ENCODE data around the gene CYB5D1.
A peak's percentile ranks its signal among the peaks of the same experiment; 100 is the strongest.

The CYB5D1 gene

GRCh38 chr17:7846063-7846735, 11.6 kb upstream of the CYB5D1 start:
- DNase-seq: no peak

DNA sequence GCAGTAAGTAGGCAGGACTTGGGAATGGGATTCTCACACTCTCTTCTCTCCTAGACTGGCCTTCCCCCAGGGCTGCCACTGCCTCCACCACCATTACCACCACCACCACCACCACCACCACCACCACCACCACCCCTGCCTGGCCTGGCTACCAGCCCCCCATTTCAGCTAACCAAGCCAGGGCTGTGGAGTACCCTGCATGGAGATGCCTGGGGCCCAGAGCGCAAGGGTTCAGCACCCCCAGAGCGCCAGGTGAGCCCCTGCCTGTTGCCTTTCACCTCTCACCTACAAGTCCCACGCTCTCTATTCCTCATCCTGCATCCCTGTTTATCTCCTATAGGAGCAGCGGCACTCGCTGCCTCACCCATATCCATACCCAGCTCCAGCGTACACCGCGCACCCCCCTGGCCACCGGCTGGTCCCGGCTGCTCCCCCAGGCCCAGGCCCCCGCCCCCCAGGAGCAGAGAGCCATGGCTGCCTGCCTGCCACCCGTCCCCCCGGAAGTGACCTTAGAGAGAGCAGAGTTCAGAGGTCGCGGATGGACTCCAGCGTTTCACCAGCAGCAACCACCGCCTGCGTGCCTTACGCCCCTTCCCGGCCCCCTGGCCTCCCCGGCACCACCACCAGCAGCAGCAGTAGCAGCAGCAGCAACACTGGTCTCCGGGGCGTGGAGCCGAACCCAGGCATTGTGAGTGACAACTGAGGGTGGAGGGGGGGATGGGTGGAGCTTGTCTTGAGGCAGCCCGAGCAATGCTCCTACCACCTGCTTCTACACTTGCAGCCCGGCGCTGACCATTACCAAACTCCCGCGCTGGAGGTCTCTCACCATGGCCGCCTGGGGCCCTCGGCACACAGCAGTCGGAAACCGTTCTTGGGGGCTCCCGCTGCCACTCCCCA, 10.8 kb upstream of the CYB5D1 start:
- no peak for DNase-seq

- DNase-seq: no peak
Measured at GRCh38 chr17:7848131-7848579, 9.6 kb upstream of the CYB5D1 start.

DNA sequence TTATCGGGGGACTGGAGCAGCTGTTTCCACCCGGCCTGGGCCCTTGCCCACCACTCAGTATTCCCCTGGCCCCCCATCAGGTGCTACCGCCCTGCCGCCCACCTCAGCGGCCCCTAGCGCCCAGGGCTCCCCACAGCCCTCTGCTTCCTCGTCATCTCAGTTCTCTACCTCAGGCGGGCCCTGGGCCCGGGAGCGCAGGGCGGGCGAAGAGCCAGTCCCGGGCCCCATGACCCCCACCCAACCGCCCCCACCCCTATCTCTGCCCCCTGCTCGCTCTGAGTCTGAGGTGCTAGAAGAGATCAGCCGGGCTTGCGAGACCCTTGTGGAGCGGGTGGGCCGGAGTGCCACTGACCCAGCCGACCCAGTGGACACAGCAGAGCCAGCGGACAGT, 9.1 kb upstream of the CYB5D1 start:
- DNase-seq: no peak

- no peak for DNase-seq
Measured at GRCh38 chr17:7849130-7849750, 8.6 kb upstream of the CYB5D1 start.

DNA sequence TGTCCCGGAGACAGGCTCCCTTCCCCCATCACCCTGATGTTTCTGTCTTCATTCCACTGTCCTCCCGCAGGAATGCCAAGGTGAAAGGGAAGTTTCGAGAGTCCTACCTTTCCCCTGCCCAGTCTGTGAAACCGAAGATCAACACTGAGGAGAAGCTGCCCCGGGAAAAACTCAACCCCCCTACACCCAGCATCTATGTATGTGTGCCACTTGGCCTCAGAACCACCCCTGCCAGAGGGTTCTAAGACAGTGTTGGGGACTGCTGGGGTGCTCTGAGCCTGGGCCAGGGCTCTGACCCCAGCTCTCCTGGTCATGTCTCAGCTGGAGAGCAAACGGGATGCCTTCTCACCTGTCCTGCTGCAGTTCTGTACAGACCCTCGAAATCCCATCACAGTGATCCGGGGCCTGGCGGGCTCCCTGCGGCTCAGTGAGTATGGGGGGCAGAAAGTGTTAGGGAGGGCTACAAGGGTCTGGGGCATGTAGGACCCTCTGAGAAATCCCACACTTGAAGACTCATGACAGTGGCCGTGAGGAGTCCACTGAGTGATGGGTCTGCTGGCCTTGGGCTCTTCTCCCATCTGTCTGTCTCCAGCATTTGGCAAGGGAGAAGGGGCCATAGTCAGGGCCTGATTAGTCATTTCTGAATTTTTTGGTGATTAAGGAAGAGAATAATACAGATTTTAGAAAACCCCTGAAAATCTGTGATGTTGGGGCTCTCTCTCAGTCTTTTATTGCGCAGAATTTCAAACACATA, 7.9 kb upstream of the CYB5D1 start:
- no peak for DNase-seq

DNA sequence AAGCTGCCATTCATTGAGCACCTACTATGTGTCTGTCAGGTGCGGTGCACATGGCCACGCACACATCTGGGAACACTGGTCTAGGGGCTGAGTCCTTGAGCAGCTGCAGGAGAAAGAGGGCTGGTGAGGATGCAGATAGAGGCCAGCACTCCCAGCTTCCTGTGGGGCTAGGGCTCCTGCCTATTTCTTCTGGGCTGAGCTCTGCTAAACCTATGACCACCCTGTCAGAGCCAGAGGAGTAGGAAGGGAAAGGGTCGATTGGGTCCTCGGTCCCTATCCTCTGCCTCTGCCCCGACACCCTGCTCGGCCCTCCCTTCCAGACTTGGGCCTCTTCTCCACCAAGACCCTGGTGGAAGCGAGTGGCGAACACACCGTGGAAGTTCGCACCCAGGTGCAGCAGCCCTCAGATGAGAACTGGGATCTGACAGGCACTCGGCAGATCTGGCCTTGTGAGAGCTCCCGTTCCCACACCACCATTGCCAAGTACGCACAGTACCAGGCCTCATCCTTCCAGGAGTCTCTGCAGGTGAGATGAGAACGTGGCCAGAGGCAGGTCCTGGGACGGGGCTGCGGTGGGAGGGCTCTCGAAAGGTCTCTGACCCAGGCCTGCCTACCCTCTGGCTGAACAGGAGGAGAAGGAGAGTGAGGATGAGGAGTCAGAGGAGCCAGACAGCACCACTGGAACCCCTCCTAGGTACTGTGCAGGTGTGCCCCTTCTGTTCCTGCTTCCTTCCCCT, 6.9 kb upstream of the CYB5D1 start:
- no peak for DNase-seq

DNA sequence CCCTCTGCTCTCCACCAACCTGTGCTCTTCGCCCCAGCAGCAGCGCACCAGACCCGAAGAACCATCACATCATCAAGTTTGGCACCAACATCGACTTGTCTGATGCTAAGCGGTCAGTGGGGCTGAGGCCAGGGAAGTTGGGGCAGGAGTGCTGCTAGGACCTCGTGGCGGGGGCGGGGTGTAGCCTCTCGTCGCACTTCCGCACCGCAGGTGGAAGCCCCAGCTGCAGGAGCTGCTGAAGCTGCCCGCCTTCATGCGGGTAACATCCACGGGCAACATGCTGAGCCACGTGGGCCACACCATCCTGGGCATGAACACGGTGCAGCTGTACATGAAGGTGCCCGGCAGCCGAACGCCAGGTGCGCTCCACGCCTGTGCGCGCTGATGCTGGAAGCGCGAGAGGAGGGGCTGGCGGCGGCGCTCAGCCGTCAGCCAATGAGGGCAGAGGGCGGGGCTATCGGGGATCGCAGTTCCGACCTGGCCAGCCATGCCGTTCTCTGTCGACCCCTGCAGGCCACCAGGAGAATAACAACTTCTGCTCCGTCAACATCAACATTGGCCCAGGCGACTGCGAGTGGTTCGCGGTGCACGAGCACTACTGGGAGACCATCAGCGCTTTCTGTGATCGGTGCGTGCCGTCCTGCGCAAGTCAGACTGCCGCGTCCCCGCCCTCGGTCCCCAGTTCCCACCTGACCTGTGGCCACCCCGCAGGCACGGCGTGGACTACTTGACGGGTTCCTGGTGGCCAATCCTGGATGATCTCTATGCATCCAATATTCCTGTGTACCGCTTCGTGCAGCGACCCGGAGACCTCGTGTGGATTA, 6.2 kb upstream of the CYB5D1 start:
- peak; percentile 37 to 81 for DNase-seq

GRCh38 chr17:7852262-7852670, 5.5 kb upstream of the CYB5D1 start:
- DNase-seq: no peak

DNA sequence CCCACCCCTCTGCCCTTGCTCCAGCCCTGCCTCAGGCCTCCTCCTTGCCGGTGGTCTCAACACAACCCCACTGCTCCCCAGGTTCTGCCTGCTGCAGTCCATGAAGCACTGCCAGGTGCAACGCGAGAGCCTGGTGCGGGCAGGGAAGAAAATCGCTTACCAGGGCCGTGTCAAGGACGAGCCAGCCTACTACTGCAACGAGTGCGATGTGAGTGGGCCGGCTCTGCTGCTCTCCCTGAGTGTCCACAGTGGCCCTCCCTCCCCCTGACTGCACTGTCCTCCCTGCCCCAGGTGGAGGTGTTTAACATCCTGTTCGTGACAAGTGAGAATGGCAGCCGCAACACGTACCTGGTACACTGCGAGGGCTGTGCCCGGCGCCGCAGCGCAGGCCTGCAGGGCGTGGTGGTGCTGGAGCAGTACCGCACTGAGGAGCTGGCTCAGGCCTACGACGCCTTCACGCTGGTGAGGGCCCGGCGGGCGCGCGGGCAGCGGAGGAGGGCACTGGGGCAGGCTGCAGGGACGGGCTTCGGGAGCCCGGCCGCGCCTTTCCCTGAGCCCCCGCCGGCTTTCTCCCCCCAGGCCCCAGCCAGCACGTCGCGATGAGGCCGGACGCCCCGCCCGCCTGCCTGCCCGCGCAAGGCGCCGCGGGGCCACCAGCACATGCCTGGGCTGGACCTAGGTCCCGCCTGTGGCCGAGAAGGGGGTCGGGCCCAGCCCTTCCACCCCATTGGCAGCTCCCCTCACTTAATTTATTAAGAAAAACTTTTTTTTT, 4.7 kb upstream of the CYB5D1 start:
- no peak for DNase-seq

DNA sequence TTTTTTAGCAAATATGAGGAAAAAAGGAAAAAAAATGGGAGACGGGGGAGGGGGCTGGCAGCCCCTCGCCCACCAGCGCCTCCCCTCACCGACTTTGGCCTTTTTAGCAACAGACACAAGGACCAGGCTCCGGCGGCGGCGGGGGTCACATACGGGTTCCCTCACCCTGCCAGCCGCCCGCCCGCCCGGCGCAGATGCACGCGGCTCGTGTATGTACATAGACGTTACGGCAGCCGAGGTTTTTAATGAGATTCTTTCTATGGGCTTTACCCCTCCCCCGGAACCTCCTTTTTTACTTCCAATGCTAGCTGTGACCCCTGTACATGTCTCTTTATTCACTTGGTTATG, 4.1 kb upstream of the CYB5D1 start:
- no peak for DNase-seq

GRCh38 chr17:7854078-7854777, 3.6 kb upstream of the CYB5D1 start:
- DNase-seq: no peak

GRCh38 chr17:7854851-7855659, 2.7 kb upstream of the CYB5D1 start, which contains the start of gene TMEM88:
TSS of gene TMEM88 (plus strand) at chr17:7855066. CDS start at chr17:7855075, 9 bp downstream.
- no peak for DNase-seq

DNA sequence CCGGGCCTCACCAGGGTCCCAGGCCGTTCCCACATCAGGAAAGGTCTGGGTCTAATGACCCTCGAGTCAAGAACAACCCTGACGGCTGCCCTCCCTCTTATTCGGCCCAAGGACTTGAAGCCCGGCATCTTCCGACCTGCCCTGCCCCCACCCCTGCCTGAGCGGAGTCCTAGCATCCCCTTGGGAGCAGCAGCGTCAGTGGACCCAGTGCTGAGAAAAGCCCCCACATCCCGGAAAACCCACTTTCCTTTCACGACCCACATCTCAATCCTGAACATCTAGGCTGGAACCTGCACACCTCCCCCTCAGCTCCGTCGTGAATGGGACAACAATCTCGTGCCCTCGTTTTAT, 2.2 kb upstream of the CYB5D1 start:
- no peak for DNase-seq

DNA sequence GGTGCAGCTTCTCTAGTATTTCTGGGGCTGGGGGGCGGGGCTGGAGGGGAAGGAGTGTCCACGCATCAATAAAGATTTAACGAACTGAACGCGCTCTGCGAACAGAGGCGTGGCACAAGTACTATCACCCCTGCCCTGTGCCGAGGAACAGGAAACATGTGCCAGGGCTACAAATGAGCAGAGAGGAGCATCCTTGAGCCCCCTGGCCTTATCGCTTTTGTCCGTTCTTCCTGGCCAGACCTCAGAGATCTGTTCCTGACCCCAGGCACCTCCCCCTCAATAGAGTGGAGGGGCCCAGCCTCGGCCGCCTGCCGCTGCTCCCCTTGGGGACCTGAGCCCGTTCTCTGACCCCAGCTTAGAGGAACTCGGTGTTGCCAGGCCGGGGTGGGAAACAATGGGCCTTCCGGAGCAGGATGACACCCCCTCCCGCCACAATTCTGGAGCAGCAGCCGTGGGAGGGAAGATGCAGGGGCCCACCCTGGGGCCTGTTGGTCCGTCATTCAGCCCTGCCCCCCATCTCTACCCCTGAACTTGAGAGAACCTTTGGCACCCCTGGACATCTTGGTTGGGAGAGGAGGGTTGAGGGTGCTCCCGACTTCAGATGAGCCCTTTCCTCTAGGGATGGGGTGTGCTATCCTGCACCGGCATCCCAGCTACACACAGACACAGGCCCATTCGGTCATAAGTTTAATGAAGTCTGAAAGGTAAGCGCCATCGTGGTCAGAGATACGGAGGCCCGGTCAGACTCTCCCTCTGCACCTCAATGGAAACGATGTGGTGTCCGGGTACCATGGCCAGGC, 1.6 kb upstream of the CYB5D1 start:
- DNase-seq: no peak

- DNase-seq: peak; percentile 76 to 90
Measured at GRCh38 chr17:7856811-7857712, 741 bp upstream of the CYB5D1 start, which contains the start of gene NAA38. TSS of gene NAA38 (minus strand) at chr17:7857559. CDS start at chr17:7857463, 96 bp downstream.

- no peak for DNase-seq
Measured at GRCh38 chr17:7858522-7858810, 663 bp downstream of the CYB5D1 start.
